ENCODE data around the gene GPR162. TPM values are rescaled to one million over a fixed set of nuclear protein-coding genes. Genes with fewer than 3 reads are reported as not detected.

GPR162 gene
- total RNA-seq, 1 experiment from 2014 or later: 3.5 TPM

DNA sequence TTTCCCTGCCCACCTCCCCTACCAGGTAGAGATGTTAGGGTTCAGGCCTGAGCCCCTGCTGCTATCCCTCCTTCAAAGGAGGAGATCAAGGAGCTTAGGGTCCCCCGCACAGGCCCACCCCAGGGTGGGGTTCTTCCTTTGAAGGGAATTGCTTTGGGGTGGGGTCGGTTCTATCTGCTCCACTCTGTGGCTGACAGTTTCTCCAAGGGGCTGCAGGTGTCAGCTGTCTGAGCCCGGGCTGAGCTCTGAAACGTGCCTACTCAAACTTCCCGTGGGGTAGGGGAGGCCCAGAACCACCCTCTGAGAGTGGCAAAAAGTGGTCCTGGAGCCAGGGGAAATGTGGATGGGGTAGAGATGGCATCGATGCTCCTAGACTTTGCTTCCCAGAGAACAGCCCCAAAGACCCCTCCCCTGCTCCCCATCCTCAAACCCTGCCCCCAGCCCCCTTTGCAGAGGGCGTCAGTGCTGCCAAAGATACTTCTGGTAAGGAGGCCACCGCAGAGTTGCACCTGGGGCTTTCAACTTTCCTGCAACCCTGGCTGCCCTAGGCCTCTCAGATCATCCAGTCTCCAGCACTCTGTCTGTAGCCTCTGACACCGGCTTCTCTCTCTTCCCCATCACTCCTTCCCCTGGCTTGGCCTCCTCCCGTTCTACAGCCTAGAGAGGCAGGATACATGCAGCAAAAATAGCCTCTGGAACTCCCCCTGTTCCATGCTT, 38.6 kb upstream of the GPR162 start:
- no peak for DNase-seq

DNA sequence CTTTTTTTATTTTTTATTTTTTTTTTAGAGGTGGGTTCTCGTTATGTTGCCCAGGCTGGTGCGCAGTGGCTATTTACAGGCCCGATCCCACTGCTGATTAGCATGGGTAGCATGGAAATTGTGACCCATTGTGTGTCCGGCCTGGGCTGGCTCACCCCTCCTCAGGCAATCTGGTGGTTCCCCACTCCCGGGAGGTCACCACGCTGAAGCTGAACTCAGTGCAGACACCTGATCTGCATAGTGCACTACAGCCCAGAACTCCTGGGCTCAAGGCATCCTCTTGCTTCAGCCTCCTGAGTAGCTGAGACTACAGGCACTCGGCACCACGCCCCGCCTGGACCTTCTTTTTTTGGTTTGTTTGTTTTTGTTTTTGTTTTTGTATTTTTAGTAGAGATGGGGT, 37.8 kb upstream of the GPR162 start:
- DNase-seq: no peak
- H3K27me3 ChIP-seq: no peaks in the 10 kb centered on the region
- H3K4me1 ChIP-seq: peaks cover 9% of the 10 kb centered on the region; the same call in 1 of the 2 replicates

More for the DNA sequence above, 38.6 kb upstream of the GPR162 start:
- no peak overlapping the region for H3K4me3 ChIP-seq
- H3K36me3 ChIP-seq: no peaks in the 10 kb centered on the region
- H3K4me1 ChIP-seq: peaks cover 12% of the 10 kb centered on the region; the same call in 1 of the 2 replicates
- H3K9me3 ChIP-seq (replicated peaks): no peaks in the 10 kb centered on the region
- H3K27me3 ChIP-seq: no peaks in the 10 kb centered on the region
- H3K27ac ChIP-seq: no peak overlapping the region

DNA sequence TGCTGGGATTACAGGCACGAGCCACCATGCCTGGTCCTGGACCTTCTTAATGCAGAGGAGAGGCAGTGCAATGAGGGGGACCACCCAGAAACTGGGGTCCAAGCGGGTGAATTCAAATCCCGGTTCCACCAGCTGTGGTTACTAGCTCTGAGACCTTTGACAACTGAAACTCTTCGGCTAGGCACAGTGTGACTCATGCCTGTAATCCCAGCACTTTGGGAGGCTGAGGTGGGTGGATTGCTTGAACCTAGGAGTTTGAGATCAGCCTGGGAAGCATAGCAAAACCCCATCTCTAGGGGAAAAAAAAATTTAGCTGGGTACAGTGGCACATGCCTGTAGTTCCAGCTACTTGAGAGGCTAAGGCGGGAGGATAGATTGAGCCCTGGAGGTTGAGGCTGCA, 37.3 kb upstream of the GPR162 start:
- no peaks in the 10 kb centered on the region for H3K36me3 ChIP-seq
- H3K27me3 ChIP-seq: no peaks in the 10 kb centered on the region
- H3K4me3 ChIP-seq: no peak overlapping the region
- H3K4me1 ChIP-seq: peaks cover 9% of the 10 kb centered on the region; the same call in 1 of the 2 replicates
- no peaks in the 10 kb centered on the region for H3K9me3 ChIP-seq (replicated peaks)
- no peak overlapping the region for H3K27ac ChIP-seq
- peak; percentile 33 to 49 for DNase-seq

More for the DNA sequence above, 37.8 kb upstream of the GPR162 start:
- no peak overlapping the region for H3K4me3 ChIP-seq
- no peaks in the 10 kb centered on the region for H3K9me3 ChIP-seq (replicated peaks)
- no peak overlapping the region for H3K27ac ChIP-seq
- no peaks in the 10 kb centered on the region for H3K36me3 ChIP-seq

DNA sequence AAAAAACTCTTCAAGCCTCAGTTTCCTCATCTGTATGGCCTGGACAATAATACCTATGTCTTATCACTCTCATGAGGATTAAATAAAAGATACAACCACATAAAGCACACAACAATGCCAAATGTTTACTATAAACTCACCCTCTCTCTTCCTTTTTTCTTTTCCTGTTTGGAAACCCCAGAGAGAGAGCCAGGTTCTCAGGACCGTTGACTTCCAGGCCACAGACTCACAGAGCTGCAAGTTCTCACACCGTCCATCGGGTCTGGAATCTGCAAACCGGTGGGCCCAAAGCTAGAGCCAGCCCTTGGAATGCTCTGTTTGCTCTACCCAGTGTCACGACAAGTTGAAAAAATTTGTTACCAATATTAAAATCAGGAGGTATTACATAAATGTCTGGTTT, 36.9 kb upstream of the GPR162 start:
- Histone ChIP-seq H3K27ac (no peak overlapping the region), H3K4me3 (no peak overlapping the region), H3K27me3 (no peaks in the 10 kb centered on the region), H3K4me1 (peaks cover 9% of the 10 kb centered on the region; the same call in 1 of the 2 replicates), H3K36me3 (no peaks in the 10 kb centered on the region), H3K9me3 (replicated peaks) (no peaks in the 10 kb centered on the region)
- no peak for DNase-seq

DNA sequence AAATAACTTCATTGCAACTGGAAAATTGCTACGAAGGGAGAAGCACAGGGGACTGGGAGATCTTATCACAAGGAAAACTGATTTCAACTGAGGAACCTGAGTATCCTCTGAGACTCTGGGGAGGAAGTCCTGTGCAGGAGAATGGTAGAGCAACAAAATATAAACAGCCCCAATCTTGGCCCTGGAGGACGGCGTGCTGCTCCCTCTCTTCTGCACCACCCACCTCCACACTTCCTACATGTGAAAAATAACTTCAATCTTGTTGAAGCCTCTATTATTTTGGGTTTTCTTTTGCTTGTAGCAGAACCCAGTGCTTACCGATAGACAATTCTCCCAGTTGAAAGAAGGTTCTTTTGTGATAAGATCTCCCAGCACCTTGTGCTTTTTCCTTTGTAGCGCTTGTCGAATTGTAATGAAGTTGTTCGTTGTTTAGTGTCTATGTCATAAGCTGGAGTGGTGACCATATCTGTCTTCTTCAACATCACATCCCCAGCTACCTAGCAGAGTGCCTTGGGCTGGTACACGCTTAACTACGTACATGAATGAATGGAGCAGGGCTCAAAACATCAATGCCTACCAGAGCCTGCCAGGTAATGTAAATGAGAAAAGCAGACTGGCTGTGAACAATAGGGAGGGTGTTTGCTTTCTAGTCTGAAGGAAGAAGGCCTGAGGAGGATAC, 35.1 kb upstream of the GPR162 start:
- Histone ChIP-seq H3K27ac (no peak overlapping the region), H3K27me3 (no peaks in the 10 kb centered on the region), H3K36me3 (no peaks in the 10 kb centered on the region), H3K9me3 (replicated peaks) (no peaks in the 10 kb centered on the region), H3K4me1 (peaks cover 9% of the 10 kb centered on the region; the same call in 1 of the 2 replicates), H3K4me3 (no peak overlapping the region)
- DNase-seq: no peak

DNA sequence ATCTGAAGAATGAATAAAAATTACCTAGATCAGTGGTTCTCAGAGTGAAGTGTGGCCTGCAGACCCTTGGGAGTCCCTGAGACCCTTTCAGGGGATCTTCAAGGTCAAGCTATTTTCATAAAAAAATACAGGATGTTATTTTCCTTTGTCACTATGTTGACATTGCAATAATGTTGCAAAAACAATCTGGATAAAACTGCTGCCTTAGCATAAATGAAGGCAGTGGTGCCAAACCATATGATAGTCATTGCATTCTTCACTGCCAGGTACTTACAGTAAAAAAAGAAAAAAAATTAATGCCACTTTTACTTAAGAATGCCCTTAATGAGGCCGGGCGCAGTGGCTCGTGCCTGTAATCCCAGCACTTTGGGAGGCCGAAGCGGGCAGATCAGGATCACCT, 34.3 kb upstream of the GPR162 start:
- Histone ChIP-seq H3K27me3 (no peaks in the 10 kb centered on the region), H3K36me3 (no peaks in the 10 kb centered on the region), H3K27ac (no peak overlapping the region), H3K9me3 (replicated peaks) (no peaks in the 10 kb centered on the region), H3K4me3 (no peak overlapping the region), H3K4me1 (peaks cover 11% of the 10 kb centered on the region; the same call in 1 of the 2 replicates)
- DNase-seq: no peak

DNA sequence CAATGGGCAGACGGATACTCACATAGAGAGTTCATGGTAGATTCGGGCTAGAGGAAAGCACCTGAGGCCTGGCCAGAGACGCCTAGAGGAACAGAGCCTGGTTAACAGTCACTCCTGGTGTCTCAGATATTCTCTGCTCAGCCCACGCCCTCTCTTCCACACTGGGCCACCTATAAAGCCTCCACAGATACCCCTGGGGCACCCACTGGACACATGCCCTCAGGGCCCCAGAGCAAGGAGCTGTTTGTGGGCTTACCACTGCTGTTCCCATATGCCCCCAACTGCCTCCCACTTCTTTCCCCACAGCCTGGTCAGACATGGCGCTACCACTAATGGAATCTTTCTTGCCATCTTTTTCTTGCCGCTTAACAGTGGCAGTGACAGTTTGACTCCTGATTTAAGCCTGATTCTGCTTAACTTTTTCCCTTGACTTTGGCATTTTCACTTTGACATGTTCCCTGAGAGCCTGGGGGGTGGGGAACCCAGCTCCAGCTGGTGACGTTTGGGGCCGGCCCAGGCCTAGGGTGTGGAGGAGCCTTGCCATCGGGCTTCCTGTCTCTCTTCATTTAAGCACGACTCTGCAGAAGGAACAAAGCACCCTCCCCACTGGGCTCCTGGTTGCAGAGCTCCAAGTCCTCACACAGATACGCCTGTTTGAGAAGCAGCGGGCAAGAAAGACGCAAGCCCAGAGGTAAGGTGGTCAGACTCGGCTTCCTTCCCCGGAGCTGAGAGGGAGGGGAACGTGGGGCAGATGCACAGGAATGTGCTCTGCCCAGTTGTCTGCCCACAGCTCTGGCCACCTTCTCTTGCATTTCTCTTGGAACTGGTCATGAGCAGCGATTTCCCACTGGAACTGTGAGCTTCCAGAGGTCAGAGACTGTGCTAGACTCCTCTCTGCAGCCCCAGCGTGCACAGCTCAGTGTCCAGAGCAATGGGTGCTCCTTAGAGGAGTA, 32.4 kb upstream of the GPR162 start, which contains the start of gene CD4:
CD4 (plus strand) TSS at position 557 of the 953 bp plus-strand sequence. CDS start 10,611 bp downstream, outside the sequence.
- peaks cover 9% of the 10 kb centered on the region; the same call in 1 of the 2 replicates for H3K4me1 ChIP-seq
- no peak for DNase-seq
- no peaks in the 10 kb centered on the region for H3K9me3 ChIP-seq (replicated peaks)
- no peaks in the 10 kb centered on the region for H3K36me3 ChIP-seq
- H3K27me3 ChIP-seq: no peaks in the 10 kb centered on the region; the same call in 1 of the 2 replicates
- H3K4me3 ChIP-seq: no peak within 1 kb of the TSS
- H3K27ac ChIP-seq: no peak within 1 kb of the TSS

DNA sequence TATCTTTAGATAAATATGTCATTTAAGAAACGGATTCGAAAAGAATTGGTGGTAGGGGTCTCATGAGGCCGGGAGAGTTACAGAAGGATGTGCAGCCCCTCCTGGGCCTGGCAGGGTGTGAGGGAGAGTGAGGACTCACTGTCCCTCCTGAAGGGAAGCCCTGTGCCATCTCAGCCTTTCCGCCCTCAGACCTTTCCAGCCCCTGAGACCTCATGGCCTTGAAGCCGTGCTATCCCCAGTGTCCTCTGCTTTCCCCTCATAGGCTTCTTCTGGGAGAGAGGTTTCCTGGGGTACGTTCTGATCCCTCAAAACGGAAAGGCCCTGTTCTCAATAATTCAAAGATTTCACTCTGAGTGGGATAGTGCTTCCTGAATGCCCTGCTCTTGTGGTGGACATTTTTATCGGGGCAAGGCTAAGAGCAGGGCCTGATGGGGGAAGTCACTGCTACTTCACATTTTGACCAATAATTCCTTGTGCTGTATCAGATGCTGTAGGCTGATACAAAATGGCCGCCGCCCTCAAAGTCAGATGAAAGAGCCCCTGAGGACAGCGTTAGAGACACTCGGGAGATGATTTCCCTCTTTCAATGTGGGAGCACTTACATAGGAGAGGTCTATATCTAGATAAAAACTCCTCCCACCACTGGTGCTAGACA, 31.0 kb upstream of the GPR162 start:
- Histone ChIP-seq H3K4me3 (no peak overlapping the region), H3K9me3 (replicated peaks) (no peaks in the 10 kb centered on the region), H3K27ac (no peak overlapping the region), H3K4me1 (peaks cover 4% of the 10 kb centered on the region; the same call in 1 of the 2 replicates), H3K36me3 (no peaks in the 10 kb centered on the region), H3K27me3 (peaks cover 5% of the 10 kb centered on the region)
- no peak for DNase-seq

DNA sequence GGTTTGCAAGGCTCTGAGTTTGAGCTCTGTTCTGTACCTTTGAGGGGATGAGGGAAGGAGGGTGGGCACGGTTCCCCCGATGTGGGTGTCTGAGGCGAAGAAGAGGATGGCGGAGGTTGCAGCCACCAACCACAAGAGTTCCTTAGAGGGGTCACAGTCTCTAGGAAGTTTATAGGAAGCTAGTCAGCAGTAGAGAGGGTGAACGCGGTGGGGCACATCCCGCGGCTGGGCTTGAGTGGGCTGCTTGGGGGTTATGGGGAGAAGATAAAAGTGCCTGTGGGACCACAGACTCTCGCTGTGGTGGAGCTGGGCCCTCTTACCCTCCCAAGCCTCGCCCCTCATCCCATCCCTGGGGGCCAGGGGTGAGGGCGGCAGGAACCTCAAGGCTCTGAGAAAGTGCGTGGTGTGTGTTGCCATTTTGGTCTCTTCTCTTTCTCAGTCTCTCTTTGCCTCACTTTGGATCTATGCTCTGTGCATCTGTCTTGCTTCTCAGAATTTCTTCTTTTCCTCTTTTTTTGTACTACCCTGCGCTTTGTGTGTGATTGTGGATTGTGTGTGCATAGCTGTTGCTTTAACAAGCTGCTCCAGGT, 29.6 kb upstream of the GPR162 start:
- no peak overlapping the region for H3K27ac ChIP-seq
- peaks cover 4% of the 10 kb centered on the region; the same call in 1 of the 2 replicates for H3K4me1 ChIP-seq
- peaks cover 14% of the 10 kb centered on the region for H3K27me3 ChIP-seq

DNA sequence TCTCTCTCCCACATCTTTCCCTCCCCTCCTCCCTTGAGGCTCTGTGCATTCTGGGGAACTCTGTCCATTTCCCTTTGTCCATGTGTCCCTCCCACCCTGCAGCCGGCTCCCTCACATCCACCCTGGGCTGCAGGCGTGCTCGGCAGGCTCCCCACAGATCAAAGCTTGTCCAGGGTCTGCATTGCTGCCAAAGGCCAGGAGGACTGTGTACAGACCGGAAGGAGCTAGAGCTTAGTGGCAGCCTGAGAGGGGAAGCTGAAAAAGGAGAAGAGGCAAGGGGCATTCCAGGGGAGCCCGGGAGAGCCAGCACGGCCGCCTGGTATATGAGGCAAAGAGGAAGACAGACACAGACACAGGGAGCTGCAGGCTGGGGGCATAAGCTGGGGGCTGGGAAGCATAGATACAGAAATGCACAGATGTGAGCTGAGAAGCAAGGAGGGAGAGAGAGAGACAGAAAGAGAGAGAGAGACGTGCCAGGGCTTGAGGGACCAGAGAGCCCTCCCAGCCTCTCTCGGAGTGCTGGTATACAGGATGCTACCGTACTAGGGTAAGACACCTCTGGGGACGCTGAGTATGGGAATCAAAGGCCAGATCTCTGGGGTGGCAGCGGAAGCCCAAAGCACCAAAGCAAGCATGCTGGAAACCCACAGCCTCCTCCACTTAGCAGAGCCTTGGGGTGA, 29.0 kb upstream of the GPR162 start:
- peak; percentile 40 to 58 for DNase-seq
- peaks cover 14% of the 10 kb centered on the region for H3K27me3 ChIP-seq
- no peaks in the 10 kb centered on the region for H3K9me3 ChIP-seq (replicated peaks)
- H3K27ac ChIP-seq: no peak overlapping the region
- no peaks in the 10 kb centered on the region for H3K36me3 ChIP-seq
- peaks cover 4% of the 10 kb centered on the region; the same call in 1 of the 2 replicates for H3K4me1 ChIP-seq
- peak overlapping the region; percentile 24 for H3K4me3 ChIP-seq

More for the DNA sequence above, 29.6 kb upstream of the GPR162 start:
- no peaks in the 10 kb centered on the region for H3K36me3 ChIP-seq
- DNase-seq: no peak
- no peaks in the 10 kb centered on the region for H3K9me3 ChIP-seq (replicated peaks)
- H3K4me3 ChIP-seq: peak overlapping the region; percentile 24

DNA sequence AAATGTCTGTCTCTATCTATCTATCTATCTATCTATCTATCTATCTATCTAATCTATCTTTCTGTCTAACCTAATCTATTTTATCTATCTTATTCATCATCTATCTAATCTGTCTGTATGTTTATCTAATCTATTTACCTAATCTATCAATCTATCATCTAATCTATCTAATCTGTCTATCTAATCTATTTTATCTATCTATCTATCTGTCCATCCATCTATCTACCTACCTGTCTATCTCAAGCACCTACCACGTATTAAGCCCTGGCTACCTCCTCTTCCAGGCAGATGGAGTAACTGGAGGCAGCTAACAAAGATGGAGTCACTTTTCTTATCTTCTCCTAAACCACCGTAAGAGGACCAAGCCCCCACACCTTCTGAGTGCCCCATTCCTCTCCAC, 26.5 kb upstream of the GPR162 start:
- Histone ChIP-seq H3K4me3 (no peak overlapping the region), H3K4me1 (peaks cover 4% of the 10 kb centered on the region; the same call in 1 of the 2 replicates), H3K9me3 (replicated peaks) (no peaks in the 10 kb centered on the region), H3K36me3 (no peaks in the 10 kb centered on the region), H3K27me3 (peaks cover 14% of the 10 kb centered on the region), H3K27ac (no peak overlapping the region)
- DNase-seq: no peak

DNA sequence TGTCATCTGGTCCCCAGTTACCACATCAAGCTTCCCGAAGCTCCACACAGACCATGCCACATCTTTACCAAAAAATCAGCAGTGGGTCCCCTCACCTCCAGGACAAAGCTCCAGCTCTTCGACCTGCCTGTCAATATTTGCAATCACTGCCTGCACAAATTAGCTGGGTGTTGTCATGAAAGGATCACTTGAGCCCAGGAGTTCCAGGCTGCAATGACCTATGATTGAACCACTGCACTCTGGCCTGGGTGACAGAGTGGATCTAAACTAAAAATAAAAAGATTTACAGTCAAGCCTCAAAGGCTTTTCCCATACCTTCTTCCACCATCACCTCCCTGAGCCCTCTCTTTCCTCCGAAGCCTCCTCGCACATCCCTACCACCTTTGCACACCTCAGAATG, 25.0 kb upstream of the GPR162 start:
- no peak for DNase-seq
- Histone ChIP-seq H3K9me3 (replicated peaks) (no peaks in the 10 kb centered on the region), H3K36me3 (no peaks in the 10 kb centered on the region), H3K27me3 (peaks cover 14% of the 10 kb centered on the region), H3K27ac (no peak overlapping the region), H3K4me1 (peaks cover 4% of the 10 kb centered on the region; the same call in 1 of the 2 replicates), H3K4me3 (no peak overlapping the region)

DNA sequence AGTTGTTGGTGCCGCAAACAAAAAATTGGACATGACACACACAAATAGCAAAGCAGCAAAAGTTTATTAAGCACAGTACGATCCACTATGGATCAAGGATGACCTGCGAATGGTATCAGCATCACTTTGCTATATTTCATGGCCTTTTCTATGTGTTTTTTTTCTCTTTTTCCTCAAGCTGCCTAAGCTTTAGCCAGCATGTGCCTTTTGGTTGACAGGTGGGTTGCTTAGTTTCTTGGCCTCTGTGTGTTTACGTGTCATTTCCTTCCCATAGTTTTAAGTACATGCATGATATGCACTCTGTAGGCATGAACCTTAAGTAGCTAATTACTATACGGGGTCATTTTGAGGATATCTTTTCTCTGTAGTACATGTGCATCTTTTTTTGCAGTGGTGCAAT, 22.5 kb upstream of the GPR162 start:
- Histone ChIP-seq H3K4me1 (no peaks in the 10 kb centered on the region), H3K36me3 (no peaks in the 10 kb centered on the region), H3K4me3 (no peak overlapping the region), H3K27ac (no peak overlapping the region), H3K27me3 (peaks cover 14% of the 10 kb centered on the region), H3K9me3 (replicated peaks) (no peaks in the 10 kb centered on the region)
- no peak for DNase-seq

Data from SJCRH30 (cell line).